Measurements from ENCODE around the gene HIP1R.
"Not testable (repeated sequence)": the region's sequence is repeated elsewhere in the genome, so short reads cannot be mapped to it uniquely, and the experiment has no call there.

HIP1R gene

GRCh38 chr12:122875590-122876220 lies 40.4 kb downstream of the HIP1R start:
- no peak for DNase-seq

GRCh38 chr12:122876281-122876680 lies 41.0 kb downstream of the HIP1R start:
- not testable (repeated sequence) for DNase-seq

- DNase-seq: no peak
Observed at GRCh38 chr12:122876731-122877130, 41.5 kb downstream of the HIP1R start.

GRCh38 chr12:122878780-122879612 lies 43.7 kb downstream of the HIP1R start:
- DNase-seq: no peak

- DNase-seq: no peak
Observed at GRCh38 chr12:122880155-122880667, 45.0 kb downstream of the HIP1R start.

- DNase-seq: peak in 1 of 2 donors; percentile 39
Observed at GRCh38 chr12:122880668-122881067, 45.4 kb downstream of the HIP1R start.

- no peak for DNase-seq
Observed at GRCh38 chr12:122882908-122883558, 47.8 kb downstream of the HIP1R start.

- no peak for DNase-seq
Observed at GRCh38 chr12:122884091-122884826, 49.0 kb downstream of the HIP1R start.

GRCh38 chr12:122884860-122885259 lies 49.6 kb downstream of the HIP1R start:
- DNase-seq: no peak

- no peak for DNase-seq
Observed at GRCh38 chr12:122886161-122886560, 50.9 kb downstream of the HIP1R start.

GRCh38 chr12:122886851-122887818 lies 51.9 kb downstream of the HIP1R start:
- peak; percentile 49 to 55 for DNase-seq

- no peak for DNase-seq
Observed at GRCh38 chr12:122887819-122888212, 52.6 kb downstream of the HIP1R start.

GRCh38 chr12:122888232-122888752 lies 53.0 kb downstream of the HIP1R start:
- no peak for DNase-seq

GRCh38 chr12:122889761-122890520 lies 54.7 kb downstream of the HIP1R start:
- no peak for DNase-seq

GRCh38 chr12:122891661-122892525 lies 56.6 kb downstream of the HIP1R start:
- DNase-seq: no peak

- not testable (repeated sequence) for DNase-seq
Observed at GRCh38 chr12:122892724-122893123, 57.5 kb downstream of the HIP1R start.

- DNase-seq: no peak
Observed at GRCh38 chr12:122893208-122894153, 58.2 kb downstream of the HIP1R start.

Data from stimulated activated CD4-positive, alpha-beta T cell treated with anti-CD3 and anti-CD28 coated beads, Interleukin-2, amount 100 ng/mL, for 24 hours (primary cell).